Panc1 (cell line): ENCODE data around the gene MAP3K2.

ENCODE experiments used
- CTCF ChIP-seq: fragments of 450-650 bp; IDR thresholded peaks from 2 replicates; pipeline ENCODE4 v1.5.1; 2017; ENCODE audit warnings: mild to moderate bottlenecking
- POLR2AphosphoS5 ChIP-seq: IDR thresholded peaks from 2 replicates; pipeline ENCODE4 v1.6.1; 2012; ENCODE audit warnings: mild to moderate bottlenecking, low read depth, low read length, moderate library complexity
- REST ChIP-seq, 2 experiments: IDR thresholded peaks; 2 replicates each; pipeline ENCODE4 v1.6.1; 2011 to 2012; ENCODE audit warnings: low read depth in 2 of 2, control low read depth in 1 of 2, low read length in 1 of 2, mild to moderate bottlenecking in 1 of 2, moderate library complexity in 1 of 2; ENCODE audit not compliant: insufficient read depth in 1 of 2
- SIN3A ChIP-seq: IDR thresholded peaks from 2 replicates; pipeline ENCODE4 v1.6.1; 2012; ENCODE audit warnings: low read depth, mild to moderate bottlenecking, low read length, moderate library complexity, borderline replicate concordance; ENCODE audit not compliant: insufficient read depth
- TCF7L2 ChIP-seq: IDR thresholded peaks from 2 replicates; pipeline ENCODE4 v1.6.1; 2011; ENCODE audit warnings: mild to moderate bottlenecking, low read depth, low read length, inconsistent platforms

- TF ChIP-seq CTCF = no peak
- no peak for TF ChIP-seq REST (IDR thresholded peaks at IDR 0.05; ENCODE audit: insufficient read depth in 1 of 2, low read depth in 2 of 2, low read length in 1 of 2)
- no peak for TF ChIP-seq POLR2AphosphoS5
- TF ChIP-seq TCF7L2 = no peak
- TF ChIP-seq SIN3A = no peak
Measured at GRCh38 chr2:127384529-127384928, 3.2 kb downstream of the MAP3K2 start.
